ENCODE measurements around the gene KRT5.

KRT5 gene

GRCh38 chr12:52524241-52524897, 4.2 kb upstream of the KRT5 start:
- intact Hi-C loops (cut with DNase I): no loop called here
- peak in 11 of 42 donors; percentile 3 to 38 (median 10) for DNase-seq

- peak in 11 of 42 donors; percentile 6 to 43 (median 14) for DNase-seq
- intact Hi-C loops (cut with DNase I): no loop called here
Observed at GRCh38 chr12:52523824-52524223, 3.6 kb upstream of the KRT5 start.

- intact Hi-C loops (cut with DNase I): no loop called here
- DNase-seq: peak in 9 of 42 donors; percentile 8 to 43 (median 27)
Observed at GRCh38 chr12:52522346-52523011, 2.3 kb upstream of the KRT5 start.

GRCh38 chr12:52521568-52522266, 1.5 kb upstream of the KRT5 start:
- DNase-seq: peak in 6 of 42 donors; percentile 15 to 44 (median 34)
- intact Hi-C loops (cut with DNase I): no loop called here

GRCh38 chr12:52521175-52521567, 977 bp upstream of the KRT5 start:
- intact Hi-C loops (cut with DNase I): no loop called here
- DNase-seq: peak in 5 of 42 donors; percentile 7 to 38 (median 26)

- intact Hi-C loops (cut with DNase I): no loop called here
Observed at GRCh38 chr12:52519387-52519703, 849 bp downstream of the KRT5 start.

GRCh38 chr12:52518574-52519386, 1.4 kb downstream of the KRT5 start:
- intact Hi-C loops (cut with DNase I): no loop called here
- DNase-seq: peak in 6 of 42 donors; percentile 1 to 40 (median 23)

More at GRCh38 chr12:52519387-52519703, 849 bp downstream of the KRT5 start:
- DNase-seq: peak in 2 of 42 donors; percentile 0 to 27

- peak in 37 of 42 donors; percentile 36 to 95 (median 68) for DNase-seq
- intact Hi-C loops (cut with DNase I): no loop called here
Observed at GRCh38 chr12:52517888-52518287, 2.3 kb downstream of the KRT5 start.

- peak in 5 of 42 donors; percentile 0 to 35 (median 27) for DNase-seq
- intact Hi-C loops (cut with DNase I): no loop called here
Observed at GRCh38 chr12:52517005-52517835, 3.0 kb downstream of the KRT5 start.

GRCh38 chr12:52515927-52516831, 4.0 kb downstream of the KRT5 start:
- peak in 5 of 42 donors; percentile 0 to 38 (median 25) for DNase-seq
- intact Hi-C loops (cut with DNase I): no loop called here

GRCh38 chr12:52515319-52515646, 4.9 kb downstream of the KRT5 start:
- intact Hi-C loops (cut with DNase I): no loop called here
- no peak for DNase-seq

GRCh38 chr12:52514471-52515318, 5.5 kb downstream of the KRT5 start:
- intact Hi-C loops (cut with DNase I): no loop called here

GRCh38 chr12:52513736-52514135, 6.5 kb downstream of the KRT5 start:
- intact Hi-C loops (cut with DNase I): no loop called here
- no peak for DNase-seq

More at GRCh38 chr12:52514471-52515318, 5.5 kb downstream of the KRT5 start:
- peak in 3 of 42 donors; percentile 22 to 30 (median 27) for DNase-seq

GRCh38 chr12:52508211-52508610, 12.0 kb downstream of the KRT5 start:
- DNase-seq: peak in 1 of 42 donors; percentile 27
- intact Hi-C loops (cut with DNase I): no loop called here

- intact Hi-C loops (cut with DNase I): no loop called here
- DNase-seq: peak in 1 of 42 donors; percentile 27
Observed at GRCh38 chr12:52506858-52507715, 13.1 kb downstream of the KRT5 start.

GRCh38 chr12:52502877-52503276, 17.3 kb downstream of the KRT5 start:
- DNase-seq: no peak
- intact Hi-C loops (cut with DNase I): no loop called here
